SU-DHL-6 (cell line): ENCODE measurements around the gene SEMA3G.

Experiments
- H2AFZ ChIP-seq: fragments of 200-600 bp; sonication (generic); 2 replicates; pipeline ENCODE4 v1.6.1; 2014; ENCODE audit warnings: low read depth, mild to moderate bottlenecking, moderate library complexity, mixed read lengths, antibody characterized with exemption, low read length; ENCODE audit not compliant: severe bottlenecking
- H3F3A ChIP-seq: fragments of 200-600 bp; shearing (Covaris generic); 2 replicates; pipeline ENCODE4 v1.6.0; 2016; ENCODE audit warnings: antibody characterized with exemption, mild to moderate bottlenecking; ENCODE audit not compliant: insufficient read depth
- H3K27ac ChIP-seq: fragments of 200-600 bp; sonication (generic); 2 replicates; pipeline ENCODE4 v1.5.1; 2016; ENCODE audit warnings: low read depth, mild to moderate bottlenecking, low read length, moderate library complexity, mixed read lengths
- H3K27me3 ChIP-seq: fragments of 200-600 bp; sonication (generic), shearing (Covaris generic); 2 replicates; pipeline ENCODE4 v1.6.0; 2014; ENCODE audit warnings: mild to moderate bottlenecking, low read length
- H3K36me3 ChIP-seq: fragments of 200-600 bp; sonication (generic); 2 replicates; pipeline ENCODE4 v1.6.1; 2014; ENCODE audit warnings: mild to moderate bottlenecking, low read length, mixed read lengths
- H3K4me2 ChIP-seq: fragments of 300-600, 200-600 bp; shearing (Covaris generic), sonication (generic); 2 replicates; pipeline ENCODE4 v1.6.0; 2014; ENCODE audit warnings: low read length, low read depth, mild to moderate bottlenecking; ENCODE audit not compliant: poor library complexity, severe bottlenecking
- H3K4me3 ChIP-seq: fragments of 200-600 bp; sonication (generic); 2 replicates; pipeline ENCODE4 v1.5.1; 2014; ENCODE audit warnings: antibody characterized with exemption, low read length, mild to moderate bottlenecking, mixed read lengths; ENCODE audit not compliant: insufficient read depth, poor library complexity, severe bottlenecking
- H3K79me2 ChIP-seq: fragments of 200-600 bp; sonication (generic); 2 replicates; pipeline ENCODE4 v1.6.1; 2014; ENCODE audit warnings: mild to moderate bottlenecking, low read length, moderate library complexity; ENCODE audit not compliant: insufficient read depth
- H3K9ac ChIP-seq: fragments of 200-600 bp; sonication (generic); 2 replicates; pipeline ENCODE4 v1.7.0; 2014; ENCODE audit warnings: mild to moderate bottlenecking, low read length
- H3K9me2 ChIP-seq: fragments of 200-600 bp; sonication (generic); replicated peaks from 2 replicates; pipeline ENCODE4 v1.6.1; 2014; ENCODE audit warnings: low read length; ENCODE audit not compliant: insufficient read depth
- H3K9me3 ChIP-seq: fragments of 200-600 bp; sonication (generic); 2 replicates; pipeline ENCODE4 v1.6.1; 2014; ENCODE audit warnings: low read length, mixed read lengths; ENCODE audit not compliant: insufficient read depth
- H4K20me1 ChIP-seq: fragments of 200-600 bp; sonication (generic); 2 replicates; pipeline ENCODE4 v1.6.1; 2014; ENCODE audit warnings: low read depth, mild to moderate bottlenecking, antibody characterized with exemption, low read length, moderate library complexity, mixed read lengths
- CTCF ChIP-seq: fragments of 200-600 bp; sonication (generic); IDR thresholded peaks from one replicate; pipeline ENCODE4 v1.5.1; 2017; ENCODE audit warnings: antibody characterized with exemption, mild to moderate bottlenecking, low read length, moderate library complexity; ENCODE audit not compliant: insufficient read depth, poor library complexity, severe bottlenecking
- EZH2phosphoT487 ChIP-seq: fragments of 200-600 bp; sonication (generic), shearing (Covaris generic); conservative IDR thresholded peaks from 2 replicates; pipeline ENCODE4 v1.6.1; 2018; ENCODE audit warnings: mild to moderate bottlenecking, antibody characterized with exemption, low read length, moderate library complexity, mixed read lengths

SEMA3G gene

GRCh38 chr3:52406231-52406661 is 38.7 kb downstream of the SEMA3G start:
- H3K9me3 ChIP-seq: no peaks in the 10 kb centered on the region
- H3K27ac ChIP-seq: no peak overlapping the region
- no peaks in the 10 kb centered on the region for H3K36me3 ChIP-seq
- H4K20me1 ChIP-seq: no peaks in the 10 kb centered on the region
- TF ChIP-seq CTCF (no peak), EZH2phosphoT487 (no peak)
- 0 out of 2 replicates have a peak, but pooled peaks cover 5% of the 10 kb centered on the region for H3F3A ChIP-seq
- H3K9ac ChIP-seq: no peak overlapping the region
- no peak overlapping the region for H2AFZ ChIP-seq
- no peaks in the 10 kb centered on the region for H3K27me3 ChIP-seq
- no peaks in the 10 kb centered on the region for H3K9me2 ChIP-seq
- H3K79me2 ChIP-seq: peaks cover 13% of the 10 kb centered on the region
- H3K4me3 ChIP-seq: no peak overlapping the region
- H3K4me2 ChIP-seq: no peak overlapping the region

DNA sequence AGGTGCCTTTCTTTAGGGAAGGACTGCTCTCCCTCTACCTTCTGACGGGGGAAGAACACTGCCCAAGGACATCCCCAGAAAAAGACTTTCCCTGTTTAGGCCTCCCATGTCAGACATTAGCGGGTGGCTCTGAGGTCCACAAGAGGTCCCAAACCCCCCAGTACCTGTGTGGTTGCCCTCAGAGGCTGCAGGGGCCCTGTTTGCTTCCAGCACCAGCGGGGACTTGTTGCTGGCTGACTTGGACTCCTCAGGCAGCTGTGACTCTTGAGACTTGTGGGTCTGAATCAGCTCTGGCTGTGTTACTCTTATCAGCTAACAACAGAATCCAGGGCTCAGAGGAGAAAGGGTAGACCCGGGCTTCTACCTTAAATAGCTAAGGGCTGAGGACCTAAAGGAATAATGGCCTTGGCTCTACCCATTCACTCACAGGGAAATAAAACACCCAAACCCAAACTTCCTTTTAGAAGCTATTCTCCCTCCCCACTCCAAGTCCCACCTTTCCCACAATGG is 39.2 kb downstream of the SEMA3G start:
- Histone ChIP-seq H2AFZ (no peak overlapping the region), H3K9ac (no peak overlapping the region), H3K9me2 (no peaks in the 10 kb centered on the region), H3K36me3 (no peaks in the 10 kb centered on the region), H3K27me3 (no peaks in the 10 kb centered on the region), H4K20me1 (no peaks in the 10 kb centered on the region), H3K4me3 (no peak overlapping the region), H3K27ac (no peak overlapping the region), H3K79me2 (peaks cover 13% of the 10 kb centered on the region), H3K9me3 (no peaks in the 10 kb centered on the region), H3F3A (no peaks in the 10 kb centered on the region), H3K4me2 (no peak overlapping the region)
- TF ChIP-seq EZH2phosphoT487 (no peak), CTCF (no peak)

GRCh38 chr3:52405066-52405465 is 39.8 kb downstream of the SEMA3G start:
- Histone ChIP-seq H3K36me3 (no peaks in the 10 kb centered on the region), H3F3A (no peaks in the 10 kb centered on the region), H3K4me2 (no peak overlapping the region), H4K20me1 (no peaks in the 10 kb centered on the region), H3K9me3 (no peaks in the 10 kb centered on the region), H3K27me3 (no peaks in the 10 kb centered on the region), H3K9ac (no peak overlapping the region), H3K79me2 (peaks cover 13% of the 10 kb centered on the region), H3K9me2 (no peaks in the 10 kb centered on the region), H3K27ac (no peak overlapping the region), H3K4me3 (no peak overlapping the region), H2AFZ (no peak overlapping the region)
- TF ChIP-seq EZH2phosphoT487 (no peak), CTCF (no peak)

DNA sequence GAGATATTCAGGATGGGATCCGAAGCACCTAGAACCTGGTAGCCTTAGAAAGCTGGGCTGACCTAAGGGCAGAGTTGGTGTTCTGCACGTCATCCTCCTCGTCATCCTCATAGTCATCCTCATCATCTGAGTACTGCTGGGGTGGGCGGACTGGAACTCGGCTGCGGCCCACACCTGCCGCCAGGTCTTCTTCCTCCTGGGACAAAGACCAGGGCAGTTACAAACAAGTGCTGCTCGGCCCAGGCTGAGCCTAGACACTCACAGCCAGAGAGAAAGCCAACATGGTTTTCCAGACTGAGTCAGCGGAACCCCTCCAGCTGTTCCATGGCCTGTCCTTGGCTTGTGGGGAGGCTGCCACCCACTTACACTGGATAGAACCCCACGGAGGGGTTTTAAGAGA is 40.5 kb downstream of the SEMA3G start:
- H3K4me2 ChIP-seq: no peak overlapping the region
- no peak overlapping the region for H3K27ac ChIP-seq
- H3K4me3 ChIP-seq: no peak overlapping the region
- H3F3A ChIP-seq: no peaks in the 10 kb centered on the region
- peaks cover 10% of the 10 kb centered on the region for H3K79me2 ChIP-seq
- no peaks in the 10 kb centered on the region for H3K9me3 ChIP-seq
- no peaks in the 10 kb centered on the region for H3K9me2 ChIP-seq
- no peak for TF ChIP-seq EZH2phosphoT487
- TF ChIP-seq CTCF: no peak
- H4K20me1 ChIP-seq: no peaks in the 10 kb centered on the region
- no peak overlapping the region for H2AFZ ChIP-seq
- no peaks in the 10 kb centered on the region for H3K27me3 ChIP-seq
- H3K9ac ChIP-seq: no peak overlapping the region
- H3K36me3 ChIP-seq: no peaks in the 10 kb centered on the region
